Heart left ventricle (tissue), 13 donors: ENCODE measurements around the gene GAR1.

Source experiments
- CTCF ChIP-seq, 12 donors: fragments of 200-600 bp; sonication (generic) in 4 of 12; IDR thresholded peaks; one replicate each; pipeline versions ENCODE4 v1.5.0 to v1.8.0; 2018 to 2022; ENCODE audit warnings: antibody characterized with exemption in 12 of 12, mild to moderate bottlenecking in 5 of 12
- POLR2A ChIP-seq, 2 donors: fragments of 450-650 bp; IDR thresholded peaks; one replicate each; pipeline ENCODE4 v1.6.1; 2017; ENCODE audit warnings: antibody characterized with exemption in 2 of 2, mild to moderate bottlenecking in 2 of 2, moderate library complexity in 2 of 2
- donor health status: ischemic (EF 13 %, LVEDD 7.1; RV severe dilation, severe dysfunction).
- donor health status: DM: no; HTN: yes; CAD: no.
- donor health status: DM: no; HTN: no; CAD: no.
- donor health status: ischemic (EF 25% LVEDD 6.9; RV normal size, moderate dysfunction).
- donor health status: ischemic (EF 25% LVEDD 5.7; RV mildly dilated, moderate dysfunction).
- donor health status: ischemic (EF 35%, LVEDD 5.7; RV mildly dilated, moderate dysfunction).
- donor health status: nonischemic (EF 11% LVEDD 7.7; RV severe dilation, severe dysfunction).
- donor health status: DM: yes; HTN: yes; CAD: no.
- donor health status: PGD.
- donor health status: ischemic (EF 29% LVEDD 5.4; RV normal size, mild dysfunction).
- donor health status: nonischemic (EF 23%, LVEDD 6.1; RV moderate dilation, normal function).

GRCh38 chr4:109801895-109802319 is 13.7 kb upstream of the GAR1 start, which contains the start of gene CFI:
- TF ChIP-seq CTCF (IDR thresholded peaks at IDR 0.05) (no peak), POLR2A (IDR thresholded peaks at IDR 0.05) (no peak)
